Measurements from ENCODE around the gene NFASC. TPM values are rescaled to one million over a fixed set of nuclear protein-coding genes. Genes with fewer than 3 reads are reported as not detected.

Gene NFASC
- total and polyA plus RNA-seq, 12 donors, result 1.9 to 24.1 (median 9.2) TPM

GRCh38 chr1:205028390-205028789 lies 157.7 kb downstream of the NFASC start:
- intact Hi-C loops (cut with DNase I), result no loop called here
- DNase-seq (no peak), ATAC-seq (no peak)
- 83% methylated on average over 7 of the region's 7 CpGs for WGBS, 2 donors
- H3K4me1 ChIP-seq, result no peaks in the 10 kb centered on the region
- H3K9me3 ChIP-seq, result no peaks in the 10 kb centered on the region
- peaks cover 0 to 28% (median 22%) of the 10 kb centered on the region in 7 donors for H3K27me3 ChIP-seq
- H3K36me3 ChIP-seq, result no peaks in the 10 kb centered on the region
- H3K27ac ChIP-seq, result no peak overlapping the region
- H3K4me3 ChIP-seq, result no peak overlapping the region
- TF ChIP-seq CTCF (IDR thresholded peaks at IDR 0.05), result no peak

DNA sequence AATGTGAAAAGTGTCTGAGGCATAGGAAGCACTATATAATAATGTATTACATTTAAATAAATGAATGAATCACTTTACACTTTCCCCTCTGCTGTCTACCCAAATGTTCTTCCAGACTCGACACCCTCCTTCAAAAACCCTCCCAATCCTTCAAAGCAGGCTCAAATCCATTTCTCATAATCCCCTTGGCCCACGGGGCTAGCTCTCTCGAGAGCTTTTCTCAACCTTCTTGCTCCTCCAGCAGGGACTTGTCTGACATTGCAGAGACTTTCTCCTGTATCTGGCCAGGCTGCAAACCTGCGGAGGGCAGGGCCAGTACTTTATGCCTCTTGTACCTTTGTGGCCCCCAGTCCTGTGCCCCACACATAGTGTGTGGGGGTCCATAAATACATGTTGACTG lies 158.3 kb downstream of the NFASC start:
- H3K36me3 ChIP-seq, result no peaks in the 10 kb centered on the region
- no peak for TF ChIP-seq CTCF (IDR thresholded peaks at IDR 0.05)
- WGBS, 2 donors, result 63 to 74% methylated on average over 4 of the region's 4 CpGs
- ATAC-seq (no peak), DNase-seq (no peak)
- intact Hi-C loops (cut with DNase I), result no loop called here
- H3K4me1 ChIP-seq, result no peaks in the 10 kb centered on the region
- H3K27me3 ChIP-seq, result peaks cover 0 to 28% (median 18%) of the 10 kb centered on the region in 7 donors
- H3K4me3 ChIP-seq, result no peak overlapping the region
- H3K9me3 ChIP-seq, result no peaks in the 10 kb centered on the region
- no peak overlapping the region for H3K27ac ChIP-seq

DNA sequence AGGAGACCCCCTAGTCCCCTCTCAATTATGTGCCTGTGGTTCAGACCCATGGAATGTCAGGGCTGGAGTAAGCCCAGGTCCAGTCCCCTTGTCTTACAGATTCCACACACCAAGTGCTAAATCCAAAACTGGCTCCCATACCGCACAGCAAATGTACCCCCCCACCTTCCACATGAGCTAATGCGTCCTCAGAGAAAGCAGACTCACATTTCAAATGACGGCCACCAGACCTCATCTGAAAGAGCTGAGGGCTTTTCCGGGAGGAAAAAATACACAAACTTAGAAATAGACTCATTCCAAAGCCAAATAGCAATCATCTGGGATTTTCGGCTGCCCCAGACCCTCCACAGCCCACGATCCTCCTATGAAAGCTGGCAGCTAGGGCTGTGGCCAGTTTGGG lies 159.6 kb downstream of the NFASC start:
- Histone ChIP-seq H3K4me3 (no peak overlapping the region), H3K27me3 (peaks cover 0 to 28% (median 14%) of the 10 kb centered on the region in 7 donors), H3K4me1 (no peaks in the 10 kb centered on the region), H3K27ac (no peak overlapping the region), H3K36me3 (no peaks in the 10 kb centered on the region), H3K9me3 (no peaks in the 10 kb centered on the region)
- ATAC-seq (no peak), DNase-seq (no peak)
- intact Hi-C loops (cut with DNase I), result no loop called here
- TF ChIP-seq CTCF (IDR thresholded peaks at IDR 0.05), result no peak
- 65 to 69% methylated on average over 6 of the region's 6 CpGs for WGBS, 2 donors

DNA sequence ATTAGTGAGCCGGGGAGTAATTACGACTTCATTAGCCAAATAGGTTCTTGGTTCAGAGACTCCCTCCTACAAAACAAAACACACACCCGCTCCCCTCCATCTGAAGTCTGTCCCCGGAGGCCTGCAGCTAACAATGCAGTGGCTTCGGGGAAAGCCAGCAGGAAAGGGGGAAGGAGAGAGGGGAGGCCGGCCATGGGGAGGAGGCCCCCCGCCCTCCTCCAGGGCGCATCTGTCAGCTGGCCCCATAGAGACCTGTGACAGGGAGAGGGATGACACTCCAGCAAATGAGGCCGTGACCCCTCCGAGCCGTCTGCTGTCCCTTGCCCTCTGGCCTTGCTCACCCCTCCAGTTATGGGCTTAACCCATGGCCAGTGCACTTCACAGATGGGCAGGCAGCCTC lies 160.2 kb downstream of the NFASC start:
- Histone ChIP-seq H3K4me3 (no peak overlapping the region), H3K4me1 (no peaks in the 10 kb centered on the region), H3K36me3 (no peaks in the 10 kb centered on the region), H3K27ac (no peak overlapping the region), H3K27me3 (peaks cover 0 to 28% (median 14%) of the 10 kb centered on the region in 7 donors), H3K9me3 (no peaks in the 10 kb centered on the region)
- no peak for TF ChIP-seq CTCF (IDR thresholded peaks at IDR 0.05)
- 41 to 43% methylated on average over 11 of the region's 11 CpGs for WGBS, 2 donors
- intact Hi-C loops (cut with DNase I), result no loop called here
- no peak for DNase-seq
- no peak for ATAC-seq
